HepG2 (cell line): Measurements from ENCODE around the gene NECAB2. TPM values are rescaled to one million over a fixed set of nuclear protein-coding genes. Genes with fewer than 3 reads are reported as not detected.

Source experiments
- ASH2L ChIP-seq: fragments of 300-600, 200-600 bp; sonication (generic); IDR thresholded peaks from 2 replicates; pipeline ENCODE4 v1.7.0; 2017; ENCODE audit warnings: low read depth, mild to moderate bottlenecking, moderate library complexity, mixed read lengths, low read length; ENCODE audit not compliant: insufficient read length
- ATF2 ChIP-seq: sonication (generic); formaldehyde crosslinking; IDR thresholded peaks from 2 replicates; pipeline ENCODE4 v1.4.0; 2020; ENCODE audit warnings: missing genetic modification reagents
- CAMTA2 ChIP-seq: sonication (generic); formaldehyde crosslinking; IDR thresholded peaks from 2 replicates; pipeline ENCODE4 v1.4.0; 2020; ENCODE audit warnings: mild to moderate bottlenecking, missing genetic modification reagents, borderline replicate concordance
- DZIP1 ChIP-seq: sonication (generic); formaldehyde crosslinking; IDR thresholded peaks from 2 replicates; pipeline ENCODE4 v1.5.0; 2020; ENCODE audit warnings: mild to moderate bottlenecking, missing genetic modification reagents
- ETS1 ChIP-seq: sonication (generic); formaldehyde crosslinking; IDR thresholded peaks from 2 replicates; pipeline ENCODE4 v1.4.0; 2020; ENCODE audit warnings: missing genetic modification reagents
- ETV5 ChIP-seq: IDR thresholded peaks from 2 replicates; pipeline ENCODE4 v1.6.1; 2018; ENCODE audit warnings: missing biosample characterization, missing genetic modification reagents, inconsistent platforms, borderline replicate concordance
- HDAC1 ChIP-seq: sonication (generic); formaldehyde crosslinking; IDR thresholded peaks from 2 replicates; pipeline ENCODE4 v1.5.1; 2020; ENCODE audit warnings: mild to moderate bottlenecking, missing genetic modification reagents
- IKZF1 ChIP-seq: fragments of 450-650 bp; IDR thresholded peaks from 2 replicates; pipeline ENCODE4 v1.7.1; 2016
- KLF15 ChIP-seq: sonication (generic); formaldehyde crosslinking; IDR thresholded peaks from 2 replicates; pipeline ENCODE4 v1.8.1; 2023; ENCODE audit warnings: borderline replicate concordance, mild to moderate bottlenecking, inconsistent platforms, missing genetic modification reagents, mixed read lengths
- LBX2 ChIP-seq: sonication (generic); formaldehyde crosslinking; IDR thresholded peaks from 2 replicates; pipeline ENCODE4 v1.5.0; 2020; ENCODE audit warnings: missing genetic modification reagents, mild to moderate bottlenecking, borderline replicate concordance
- PHF21A ChIP-seq: sonication (generic); formaldehyde crosslinking; IDR thresholded peaks from 2 replicates; pipeline ENCODE4 v1.5.0; 2020; ENCODE audit warnings: mild to moderate bottlenecking, missing genetic modification reagents
- RARG ChIP-seq: sonication (generic); formaldehyde crosslinking; IDR thresholded peaks from 2 replicates; pipeline ENCODE4 v1.4.0; 2020; ENCODE audit warnings: low read depth, mild to moderate bottlenecking, missing genetic modification reagents
- RFX3 ChIP-seq: IDR thresholded peaks from 2 replicates; pipeline ENCODE4 v1.6.1; 2016; ENCODE audit warnings: missing biosample characterization, missing genetic modification reagents
- RXRA ChIP-seq: sonication (generic); formaldehyde crosslinking; IDR thresholded peaks from 2 replicates; pipeline ENCODE4 v1.5.1; 2020; ENCODE audit warnings: missing genetic modification reagents
- TIGD3 ChIP-seq: sonication (generic); formaldehyde crosslinking; IDR thresholded peaks from 2 replicates; pipeline ENCODE4 v1.5.1; 2020; ENCODE audit warnings: mild to moderate bottlenecking, missing genetic modification reagents, borderline replicate concordance
- ZBTB21 ChIP-seq: sonication (generic); formaldehyde crosslinking; IDR thresholded peaks from 2 replicates; pipeline ENCODE4 v1.4.0; 2020; ENCODE audit warnings: missing genetic modification reagents
- ZHX1 ChIP-seq: sonication (generic); formaldehyde crosslinking; IDR thresholded peaks from 2 replicates; pipeline ENCODE4 v1.8.1; 2022; ENCODE audit warnings: low read depth, mild to moderate bottlenecking, missing genetic modification reagents
- ZMYM4 ChIP-seq: sonication (generic); formaldehyde crosslinking; IDR thresholded peaks from 2 replicates; pipeline ENCODE4 v1.8.1; 2023; ENCODE audit warnings: mild to moderate bottlenecking, missing genetic modification reagents
- ZNF12 ChIP-seq: sonication (generic); formaldehyde crosslinking; IDR thresholded peaks from 2 replicates; pipeline ENCODE4 v1.5.0; 2020; ENCODE audit warnings: missing genetic modification reagents
- ZNF282 ChIP-seq: fragments of 450-650 bp; IDR thresholded peaks from 2 replicates; pipeline ENCODE4 v1.6.1; 2018; ENCODE audit not compliant: partially characterized antibody
- ZNF292 ChIP-seq: sonication (generic); formaldehyde crosslinking; IDR thresholded peaks from 2 replicates; pipeline ENCODE4 v1.8.1; 2022; ENCODE audit warnings: mild to moderate bottlenecking, low read depth, missing genetic modification reagents, borderline replicate concordance
- polyA plus RNA-seq, 8 experiments: library from polyadenylated mRNA; depleted of rRNA in 3 of 8; stranded (reverse) in 7 of 8; unstranded in 1 of 8; fragments of >200 nt; fragmentation: Illumina TruSeq in 4 of 8; extraction: Trizol in 4 of 8; gene quantifications; 2 replicates each; pipeline versions ENCODE4 v1.2.1 to v1.2.3, GENCODE V29; 2011 to 2016; ENCODE audit warnings: low read depth in 4 of 8, missing spikeins in 1 of 8, mixed read lengths in 1 of 8; ENCODE audit not compliant: insufficient read depth in 1 of 8
- total RNA-seq, 5 experiments: library from RNA; depleted of rRNA; stranded (reverse); fragments of >200 nt; fragmentation: Illumina TruSeq; extraction: Trizol; gene quantifications; 2 replicates each; pipeline ENCODE4 v1.2.3, GENCODE V29; 2016; ENCODE audit warnings: low read depth in 1 of 5

Gene NECAB2
- total and polyA plus RNA-seq, 2 of the 13 experiments (the other 11 are each of a cell fraction or from before 2014, with no cell fraction given), result 0.21 to 0.49 TPM

- TF ChIP-seq LBX2 (CRISPR knock-in tag) (no peak), ZNF282 (no peak), RARG (CRISPR knock-in tag) (no peak), ATF2 (CRISPR knock-in tag) (peak; percentile 87; the same call in 1 of the 2 replicates), ETS1 (CRISPR knock-in tag) (no peak), KLF15 (CRISPR knock-in tag) (no peak), CAMTA2 (CRISPR knock-in tag) (no peak), HDAC1 (CRISPR knock-in tag) (peak; percentile 22; the same call in 1 of the 2 replicates), ZMYM4 (CRISPR knock-in tag) (no peak), RXRA (CRISPR knock-in tag) (no peak), ASH2L (no peak), ETV5 (CRISPR knock-in tag) (peak; percentile 36; the same call in 1 of the 2 replicates), IKZF1 (no peak), TIGD3 (CRISPR knock-in tag) (no peak), ZNF292 (CRISPR knock-in tag) (no peak), RFX3 (no peak), ZBTB21 (CRISPR knock-in tag) (peak; percentile 60; the same call in 1 of the 2 replicates), PHF21A (CRISPR knock-in tag) (peak; percentile 22; the same call in 1 of the 2 replicates), ZNF12 (CRISPR knock-in tag) (no peak), DZIP1 (CRISPR knock-in tag) (no peak), ZHX1 (CRISPR knock-in tag) (no peak)
Observed at GRCh38 chr16:83954577-83955016, 13.4 kb upstream of the NECAB2 start (continued).
